ENCODE data around the gene PNRC2. TPM values are rescaled to one million over a fixed set of nuclear protein-coding genes. Genes with fewer than 3 reads are reported as not detected.

PNRC2 gene
- total RNA-seq, result 100 to 1,000 TPM; 124 to 205 (median 180) TPM
- 193 TPM for total RNA-seq (2013)

GRCh38 chr1:23959461-23960290 lies at the start of gene PNRC2:
TSS of gene PNRC2 (plus strand) at chr1:23959828. CDS start at chr1:23961458, 1,630 bp downstream.
- H3K4me1 Mint-ChIP-seq, result peaks cover 50 to 51% of the 10 kb centered on the region in 2 donors
- H3K27ac ChIP-seq (ENCODE audit: low read length), result peak within 1 kb of the TSS; percentile 98
- peaks cover 17% of the 10 kb centered on the region for H3K36me3 ChIP-seq (ENCODE audit: control insufficient read depth, insufficient read depth, low read length)
- H3K27me3 ChIP-seq (ENCODE audit: control insufficient read depth, insufficient read depth, low read length), result no peaks in the 10 kb centered on the region
- DNase-seq, result peak; percentile 96 to 97
- peak; percentile 80 to 94 (median 85) for ATAC-seq
- intact Hi-C loops (cut with micrococcal nuclease), result loop anchor here (1.0 to 5.0 kb wide), 3 partner anchors 21 to 69 kb away; partner anchors contain the start of gene SRSF10
- peak within 1 kb of the TSS; percentile 100 for H3K27ac Mint-ChIP-seq
- no peaks in the 10 kb centered on the region for H3K9me3 ChIP-seq (ENCODE audit: control insufficient read depth, insufficient read depth, low read length)
- peaks cover 11% of the 10 kb centered on the region for H3K36me3 Mint-ChIP-seq
- H3K4me3 Mint-ChIP-seq, result peak within 1 kb of the TSS; percentile 100
- H3K9me3 Mint-ChIP-seq, result no peaks in the 10 kb centered on the region
- H3K4me3 ChIP-seq (ENCODE audit: low read length), result peak within 1 kb of the TSS; percentile 96
- peaks cover 22% of the 10 kb centered on the region for H3K4me1 ChIP-seq (ENCODE audit: control insufficient read depth, insufficient read depth, low read length)
- TF ChIP-seq, protein P1, sequence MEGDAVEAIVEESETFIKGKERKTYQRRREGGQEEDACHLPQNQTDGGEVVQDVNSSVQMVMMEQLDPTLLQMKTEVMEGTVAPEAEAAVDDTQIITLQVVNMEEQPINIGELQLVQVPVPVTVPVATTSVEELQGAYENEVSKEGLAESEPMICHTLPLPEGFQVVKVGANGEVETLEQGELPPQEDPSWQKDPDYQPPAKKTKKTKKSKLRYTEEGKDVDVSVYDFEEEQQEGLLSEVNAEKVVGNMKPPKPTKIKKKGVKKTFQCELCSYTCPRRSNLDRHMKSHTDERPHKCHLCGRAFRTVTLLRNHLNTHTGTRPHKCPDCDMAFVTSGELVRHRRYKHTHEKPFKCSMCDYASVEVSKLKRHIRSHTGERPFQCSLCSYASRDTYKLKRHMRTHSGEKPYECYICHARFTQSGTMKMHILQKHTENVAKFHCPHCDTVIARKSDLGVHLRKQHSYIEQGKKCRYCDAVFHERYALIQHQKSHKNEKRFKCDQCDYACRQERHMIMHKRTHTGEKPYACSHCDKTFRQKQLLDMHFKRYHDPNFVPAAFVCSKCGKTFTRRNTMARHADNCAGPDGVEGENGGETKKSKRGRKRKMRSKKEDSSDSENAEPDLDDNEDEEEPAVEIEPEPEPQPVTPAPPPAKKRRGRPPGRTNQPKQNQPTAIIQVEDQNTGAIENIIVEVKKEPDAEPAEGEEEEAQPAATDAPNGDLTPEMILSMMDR (IDR thresholded peaks at IDR 0.05), result no peak
- under 1% methylated on average over 84 of the region's 84 CpGs for WGBS (ENCODE audit: insufficient coverage)
- no peaks in the 10 kb centered on the region for H3K27me3 Mint-ChIP-seq (ENCODE audit: low read depth in 2 of 2)

- Mint-ChIP-seq H3K9me3 (no peaks in the 10 kb centered on the region), H3K27ac (peak overlapping the region; percentile 50 to 89), H3K36me3 (no peaks in the 10 kb centered on the region), H3K4me1 (peaks cover 58 to 64% of the 10 kb centered on the region in 2 donors), H3K4me3 (peak overlapping the region; percentile 87), H3K27me3 (ENCODE audit: low read depth in 2 of 2) (peaks cover 0 to 7% of the 10 kb centered on the region in 2 donors)
- intact Hi-C loops (cut with micrococcal nuclease), result loop anchor here (2.0 kb wide), 1 partner anchor 13 kb away; no protein-coding TSS in a partner anchor
- 17% methylated on average over 8 of the region's 8 CpGs for WGBS (ENCODE audit: insufficient coverage)
- DNase-seq (peak in 1 of 2 donors; percentile 28), ATAC-seq (peak in 1 of 3 donors; percentile 14)
- no peaks in the 10 kb centered on the region for H3K27me3 ChIP-seq (ENCODE audit: control insufficient read depth, insufficient read depth, low read length)
- H3K9me3 ChIP-seq (ENCODE audit: control insufficient read depth, insufficient read depth, low read length), result no peaks in the 10 kb centered on the region
- peak overlapping the region; percentile 70 for H3K27ac ChIP-seq (ENCODE audit: low read length)
- peak overlapping the region; percentile 8 for H3K4me3 ChIP-seq (ENCODE audit: low read length)
- H3K4me1 ChIP-seq (ENCODE audit: control insufficient read depth, insufficient read depth, low read length), result peaks cover 88% of the 10 kb centered on the region
- peaks cover 5% of the 10 kb centered on the region for H3K36me3 ChIP-seq (ENCODE audit: control insufficient read depth, insufficient read depth, low read length)
- TF ChIP-seq, protein P1 (IDR thresholded peaks at IDR 0.05), result no peak
These were observed 49.5 kb upstream of the PNRC2 start for GRCh38 chr1:23910144-23910543.

GRCh38 chr1:23910553-23911246 lies 48.9 kb upstream of the PNRC2 start:
- DNase-seq (peak in 1 of 2 donors; percentile 47), ATAC-seq (peak; percentile 21 to 45 (median 43))
- WGBS (ENCODE audit: insufficient coverage), result 42% methylated on average over 9 of the region's 11 CpGs
- Histone ChIP-seq H3K36me3 (ENCODE audit: control insufficient read depth, insufficient read depth, low read length) (peaks cover 4% of the 10 kb centered on the region), H3K27me3 (ENCODE audit: control insufficient read depth, insufficient read depth, low read length) (no peaks in the 10 kb centered on the region), H3K4me1 (ENCODE audit: control insufficient read depth, insufficient read depth, low read length) (peaks cover 82% of the 10 kb centered on the region), H3K4me3 (ENCODE audit: low read length) (peak overlapping the region; percentile 25), H3K9me3 (ENCODE audit: control insufficient read depth, insufficient read depth, low read length) (no peaks in the 10 kb centered on the region), H3K27ac (ENCODE audit: low read length) (peak overlapping the region; percentile 70)
- H3K4me3 Mint-ChIP-seq, result peak overlapping the region; percentile 87
- intact Hi-C loops (cut with micrococcal nuclease), result loop anchor here (2.0 kb wide), 1 partner anchor 14 kb away; no protein-coding TSS in a partner anchor
- H3K4me1 Mint-ChIP-seq, result peaks cover 58 to 59% of the 10 kb centered on the region in 2 donors
- TF ChIP-seq, protein P1 (IDR thresholded peaks at IDR 0.05), result no peak
- H3K27ac Mint-ChIP-seq, result peak overlapping the region; percentile 50 to 89
- no peaks in the 10 kb centered on the region for H3K36me3 Mint-ChIP-seq
- H3K9me3 Mint-ChIP-seq, result no peaks in the 10 kb centered on the region
- H3K27me3 Mint-ChIP-seq (ENCODE audit: low read depth in 2 of 2), result peaks cover 0 to 3% of the 10 kb centered on the region in 2 donors
